Right ventricle myocardium superior (tissue), 1 donor: ENCODE measurements around the gene EIF2A. TPM values are rescaled to one million over a fixed set of nuclear protein-coding genes. Genes with fewer than 3 reads are reported as not detected.
"Not testable (repeated sequence)": the region's sequence is repeated elsewhere in the genome, so short reads cannot be mapped to it uniquely, and the experiment has no call there.

Experiments
- ATAC-seq: fragments of 200-7000 bp; cut with Tn5 transposase; one replicate; pipeline ENCODE4 v1.9.1; 2020; ENCODE audit warnings: mild to moderate bottlenecking; ENCODE audit not compliant: poor library complexity
- DNase-seq: peaks from one replicate; pipeline ENCODE4 v3.0.0-alpha.2; 2020
- intact Hi-C: fragments of 100-400 bp; cut with DNase I; formaldehyde crosslinking; loops from one replicate; pipeline ENCODE4 v1.11.2; 2022
- total RNA-seq: library from RNA; stranded (reverse); fragmentation: NEBNext Ultra II Directional; extraction: Animal tissue kit (Norgen Biotek cat#: 25700); gene quantifications from one replicate; pipeline ENCODE4 v1.2.1, GENCODE V29; 2021
- donor health status: DM: no; HTN: yes; CAD: no; lungs with severe emphysema.

EIF2A gene
- total RNA-seq, 1 donor from 2014 or later: 67.6 TPM

GRCh38 chr3:150613709-150614480, 67.3 kb downstream of the EIF2A start:
- ATAC-seq (no peak), DNase-seq (no peak)
- intact Hi-C loops: no loop called here

- no peak for ATAC-seq
- intact Hi-C loops: no loop called here
Observed at GRCh38 chr3:150620002-150620689, 73.6 kb downstream of the EIF2A start.

GRCh38 chr3:150622955-150623354, 76.4 kb downstream of the EIF2A start:
- ATAC-seq, intact Hi-C loops, DNase-seq: not testable (repeated sequence)

More at GRCh38 chr3:150620002-150620689, 73.6 kb downstream of the EIF2A start:
- no peak for DNase-seq

- no peak for DNase-seq
- ATAC-seq: no peak
- intact Hi-C loops: no loop called here
Observed at GRCh38 chr3:150623945-150624344, 77.4 kb downstream of the EIF2A start.

- ATAC-seq (no peak), DNase-seq (no peak)
- intact Hi-C loops: no loop called here
Observed at GRCh38 chr3:150626148-150626930, 79.8 kb downstream of the EIF2A start.

GRCh38 chr3:150627557-150627956, 81.0 kb downstream of the EIF2A start:
- DNase-seq (no peak), ATAC-seq (peak; percentile 88)
- intact Hi-C loops: no loop called here

- ATAC-seq (no peak), DNase-seq (no peak)
- intact Hi-C loops: no loop called here
Observed at GRCh38 chr3:150631515-150632221, 85.1 kb downstream of the EIF2A start.

- DNase-seq (no peak), ATAC-seq (no peak)
- intact Hi-C loops: no loop called here
Observed at GRCh38 chr3:150635076-150635475, 88.5 kb downstream of the EIF2A start.

GRCh38 chr3:150635526-150635925, 88.9 kb downstream of the EIF2A start:
- ATAC-seq (no peak), DNase-seq (no peak)
- intact Hi-C loops: no loop called here

Other genes with a start within 250 kb of the EIF2A start
- gene TSC22D2, start 138.5 kb upstream of the EIF2A start, total RNA-seq: 15.9 TPM
- 22.0 TPM for gene SERP1, start 291 bp upstream of the EIF2A start, total RNA-seq
- gene SELENOT, start 56.5 kb downstream of the EIF2A start, total RNA-seq: 59.8 TPM
- not detected for gene ERICH6, start 157.1 kb downstream of the EIF2A start, total RNA-seq
- gene SIAH2, start 216.4 kb downstream of the EIF2A start, total RNA-seq: 18.2 TPM